ENCODE data around the gene AGAP1. TPM values are rescaled to one million over a fixed set of nuclear protein-coding genes. Genes with fewer than 3 reads are reported as not detected.

AGAP1 gene
- total RNA-seq, 1 donor from 2014 or later: 43.9 TPM

DNA sequence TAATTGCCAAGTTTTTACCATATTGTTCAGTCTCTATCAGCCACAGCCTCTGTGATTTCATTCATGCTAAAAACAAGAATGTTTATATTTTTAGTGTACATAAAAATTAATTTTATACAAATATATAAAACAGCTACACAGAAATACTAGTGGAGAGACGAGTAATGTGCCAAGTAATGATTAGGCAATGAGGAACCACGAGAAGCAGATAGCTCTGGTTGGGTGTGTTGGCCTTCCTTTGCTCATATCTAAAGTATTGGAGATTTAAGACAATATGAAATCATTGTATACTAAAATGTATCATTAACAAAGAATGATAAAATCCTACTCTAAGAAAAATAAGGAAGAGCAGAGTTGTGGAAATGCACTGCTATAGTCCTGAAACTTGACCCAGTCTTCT, 326.7 kb downstream of the AGAP1 start:
- no peaks in the 10 kb centered on the region for H3K9me3 Mint-ChIP-seq (ENCODE audit: unreplicated experiment)
- TF ChIP-seq, protein P1, sequence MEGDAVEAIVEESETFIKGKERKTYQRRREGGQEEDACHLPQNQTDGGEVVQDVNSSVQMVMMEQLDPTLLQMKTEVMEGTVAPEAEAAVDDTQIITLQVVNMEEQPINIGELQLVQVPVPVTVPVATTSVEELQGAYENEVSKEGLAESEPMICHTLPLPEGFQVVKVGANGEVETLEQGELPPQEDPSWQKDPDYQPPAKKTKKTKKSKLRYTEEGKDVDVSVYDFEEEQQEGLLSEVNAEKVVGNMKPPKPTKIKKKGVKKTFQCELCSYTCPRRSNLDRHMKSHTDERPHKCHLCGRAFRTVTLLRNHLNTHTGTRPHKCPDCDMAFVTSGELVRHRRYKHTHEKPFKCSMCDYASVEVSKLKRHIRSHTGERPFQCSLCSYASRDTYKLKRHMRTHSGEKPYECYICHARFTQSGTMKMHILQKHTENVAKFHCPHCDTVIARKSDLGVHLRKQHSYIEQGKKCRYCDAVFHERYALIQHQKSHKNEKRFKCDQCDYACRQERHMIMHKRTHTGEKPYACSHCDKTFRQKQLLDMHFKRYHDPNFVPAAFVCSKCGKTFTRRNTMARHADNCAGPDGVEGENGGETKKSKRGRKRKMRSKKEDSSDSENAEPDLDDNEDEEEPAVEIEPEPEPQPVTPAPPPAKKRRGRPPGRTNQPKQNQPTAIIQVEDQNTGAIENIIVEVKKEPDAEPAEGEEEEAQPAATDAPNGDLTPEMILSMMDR (IDR thresholded peaks at IDR 0.05; ENCODE audit: unreplicated experiment): no peak
- DNase-seq (ENCODE audit: low spot score): no peak
- H3K4me1 Mint-ChIP-seq (ENCODE audit: unreplicated experiment): no peaks in the 10 kb centered on the region
- H3K36me3 Mint-ChIP-seq (ENCODE audit: low read depth, unreplicated experiment): peaks cover 12% of the 10 kb centered on the region
- no peak overlapping the region for H3K4me3 Mint-ChIP-seq (ENCODE audit: unreplicated experiment)
- H3K27ac Mint-ChIP-seq (ENCODE audit: unreplicated experiment): no peak overlapping the region
- H3K27me3 Mint-ChIP-seq (ENCODE audit: unreplicated experiment): peaks cover 2% of the 10 kb centered on the region

DNA sequence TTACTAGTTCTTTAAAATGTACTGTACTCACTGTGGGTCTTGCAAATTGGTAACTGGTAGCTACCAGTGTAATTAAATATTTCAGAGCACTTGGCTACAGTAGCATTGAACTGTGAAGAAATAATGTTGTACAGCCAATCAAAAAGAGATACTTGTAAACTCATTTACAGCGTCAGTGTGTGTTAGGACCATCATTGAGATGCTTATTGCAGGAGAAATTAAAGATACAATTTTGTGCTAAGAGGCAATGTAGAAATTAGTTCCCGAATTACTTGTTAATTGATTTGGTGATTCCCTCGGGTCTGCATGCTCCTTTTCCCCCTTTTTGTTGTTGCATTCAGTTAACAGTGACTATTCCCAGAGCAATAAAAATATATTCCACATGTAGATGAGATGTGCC, 330.5 kb downstream of the AGAP1 start:
- Mint-ChIP-seq H3K27me3 (ENCODE audit: unreplicated experiment) (peaks cover 2% of the 10 kb centered on the region), H3K27ac (ENCODE audit: unreplicated experiment) (no peak overlapping the region), H3K4me3 (ENCODE audit: unreplicated experiment) (no peak overlapping the region), H3K36me3 (ENCODE audit: low read depth, unreplicated experiment) (peaks cover 18% of the 10 kb centered on the region), H3K9me3 (ENCODE audit: unreplicated experiment) (no peaks in the 10 kb centered on the region), H3K4me1 (ENCODE audit: unreplicated experiment) (no peaks in the 10 kb centered on the region)
- no peak for DNase-seq (ENCODE audit: low spot score)
- TF ChIP-seq, protein P1 (IDR thresholded peaks at IDR 0.05; ENCODE audit: unreplicated experiment): no peak

DNA sequence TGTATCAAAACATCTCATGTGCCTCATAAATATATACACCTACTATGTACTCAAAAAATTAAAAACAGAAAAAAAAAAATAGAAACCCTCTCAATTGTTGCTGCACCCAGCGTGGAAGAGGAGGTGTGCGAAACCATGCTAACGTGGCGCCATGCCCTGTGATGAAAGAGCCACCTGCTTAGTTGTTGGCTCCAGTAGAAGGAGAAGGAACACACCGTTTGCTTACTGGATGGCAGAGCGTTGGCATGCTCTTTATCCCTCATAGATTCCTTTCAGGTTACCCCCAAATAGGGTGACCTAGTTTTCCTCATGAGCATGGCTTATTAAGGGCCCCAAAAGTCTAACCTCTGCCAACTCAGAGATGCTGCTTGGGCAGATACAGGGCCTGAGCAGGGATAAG, 332.1 kb downstream of the AGAP1 start:
- Mint-ChIP-seq H3K4me3 (ENCODE audit: unreplicated experiment) (no peak overlapping the region), H3K27ac (ENCODE audit: unreplicated experiment) (no peak overlapping the region), H3K36me3 (ENCODE audit: low read depth, unreplicated experiment) (peaks cover 21% of the 10 kb centered on the region), H3K27me3 (ENCODE audit: unreplicated experiment) (peaks cover 2% of the 10 kb centered on the region), H3K9me3 (ENCODE audit: unreplicated experiment) (no peaks in the 10 kb centered on the region), H3K4me1 (ENCODE audit: unreplicated experiment) (no peaks in the 10 kb centered on the region)
- TF ChIP-seq, protein P1 (IDR thresholded peaks at IDR 0.05; ENCODE audit: unreplicated experiment): no peak
- DNase-seq (ENCODE audit: low spot score): no peak

DNA sequence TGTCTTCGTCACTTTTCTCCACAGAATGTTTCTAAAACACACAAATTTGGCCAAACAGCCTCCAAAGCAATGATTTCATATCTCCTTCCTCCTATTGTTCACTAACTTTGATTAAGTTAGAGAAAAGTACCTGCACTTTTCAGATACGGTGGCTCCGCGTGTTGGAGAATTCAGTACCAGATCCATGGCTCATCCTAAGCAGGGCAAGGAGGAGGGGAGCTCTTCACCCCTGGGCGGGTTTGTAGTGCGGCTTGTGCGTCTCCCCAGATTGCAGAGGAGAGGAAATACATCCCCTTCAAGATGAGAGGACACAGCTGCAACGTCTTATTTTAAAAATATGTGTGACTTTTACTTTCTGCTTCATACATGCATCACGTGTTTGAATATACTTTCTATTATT, 333.0 kb downstream of the AGAP1 start:
- Mint-ChIP-seq H3K4me3 (ENCODE audit: unreplicated experiment) (no peak overlapping the region), H3K36me3 (ENCODE audit: low read depth, unreplicated experiment) (peaks cover 19% of the 10 kb centered on the region), H3K27ac (ENCODE audit: unreplicated experiment) (no peak overlapping the region)

DNA sequence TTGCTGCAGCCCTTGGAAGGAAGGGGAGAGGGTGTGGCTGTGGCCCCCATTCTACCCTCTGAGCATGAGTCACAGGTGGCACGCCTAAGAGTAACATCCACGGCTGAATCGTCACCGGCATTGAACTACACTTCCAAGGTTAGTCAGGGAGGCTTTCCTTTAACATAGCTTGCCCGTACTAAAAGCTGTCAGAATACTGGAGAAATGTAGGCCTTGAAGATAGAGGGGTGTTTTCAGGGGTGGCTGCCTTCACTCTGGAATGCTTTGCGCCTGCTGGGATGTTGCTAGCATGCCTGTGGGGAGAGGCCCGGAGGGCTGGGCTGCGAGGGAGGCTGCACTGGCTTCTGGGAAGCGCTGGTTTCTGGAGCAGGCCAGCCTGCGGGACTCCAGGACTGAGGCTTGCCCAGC, 333.7 kb downstream of the AGAP1 start:
- TF ChIP-seq, protein P1 (IDR thresholded peaks at IDR 0.05; ENCODE audit: unreplicated experiment): no peak
- H3K4me3 Mint-ChIP-seq (ENCODE audit: unreplicated experiment): no peak overlapping the region
- no peak overlapping the region for H3K27ac Mint-ChIP-seq (ENCODE audit: unreplicated experiment)
- H3K27me3 Mint-ChIP-seq (ENCODE audit: unreplicated experiment): peaks cover 1% of the 10 kb centered on the region
- H3K9me3 Mint-ChIP-seq (ENCODE audit: unreplicated experiment): no peaks in the 10 kb centered on the region
- H3K4me1 Mint-ChIP-seq (ENCODE audit: unreplicated experiment): no peaks in the 10 kb centered on the region
- H3K36me3 Mint-ChIP-seq (ENCODE audit: low read depth, unreplicated experiment): peaks cover 12% of the 10 kb centered on the region
- DNase-seq (ENCODE audit: low spot score): no peak

More for the DNA sequence above, 333.0 kb downstream of the AGAP1 start:
- no peak for DNase-seq (ENCODE audit: low spot score)
- H3K27me3 Mint-ChIP-seq (ENCODE audit: unreplicated experiment): peaks cover 2% of the 10 kb centered on the region
- no peaks in the 10 kb centered on the region for H3K9me3 Mint-ChIP-seq (ENCODE audit: unreplicated experiment)
- H3K4me1 Mint-ChIP-seq (ENCODE audit: unreplicated experiment): no peaks in the 10 kb centered on the region
- TF ChIP-seq, protein P1 (IDR thresholded peaks at IDR 0.05; ENCODE audit: unreplicated experiment): no peak
